HG03354 (cell line): ENCODE results near the gene ARHGAP15.

Source experiments
- ATAC-seq: cut with Tn5 transposase; IDR thresholded peaks from one replicate; pipeline ENCODE4 v1.9.1; 2021; ENCODE audit warnings: mild to moderate bottlenecking; ENCODE audit not compliant: unreplicated experiment, poor library complexity, severe bottlenecking

Gene ARHGAP15

DNA sequence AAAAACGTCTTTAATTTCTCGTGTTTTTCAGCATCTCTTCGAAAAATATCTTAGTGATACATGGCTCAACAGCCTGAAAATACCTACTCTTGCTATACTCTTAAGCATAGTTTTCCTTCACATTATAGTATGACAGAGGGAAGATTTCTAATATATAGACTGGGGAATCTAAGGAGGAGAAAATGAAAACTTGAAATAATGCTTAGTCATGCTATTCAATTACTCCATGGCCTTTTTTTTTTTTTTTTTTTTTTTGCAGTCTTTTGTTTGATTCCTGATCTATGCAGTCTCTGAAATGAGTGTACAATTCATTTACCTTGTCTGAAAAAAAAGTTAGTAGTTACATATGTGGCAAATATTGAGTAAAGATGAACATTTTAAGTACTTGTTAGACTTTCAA is 337.8 kb downstream of the ARHGAP15 start:
- no peak for ATAC-seq

DNA sequence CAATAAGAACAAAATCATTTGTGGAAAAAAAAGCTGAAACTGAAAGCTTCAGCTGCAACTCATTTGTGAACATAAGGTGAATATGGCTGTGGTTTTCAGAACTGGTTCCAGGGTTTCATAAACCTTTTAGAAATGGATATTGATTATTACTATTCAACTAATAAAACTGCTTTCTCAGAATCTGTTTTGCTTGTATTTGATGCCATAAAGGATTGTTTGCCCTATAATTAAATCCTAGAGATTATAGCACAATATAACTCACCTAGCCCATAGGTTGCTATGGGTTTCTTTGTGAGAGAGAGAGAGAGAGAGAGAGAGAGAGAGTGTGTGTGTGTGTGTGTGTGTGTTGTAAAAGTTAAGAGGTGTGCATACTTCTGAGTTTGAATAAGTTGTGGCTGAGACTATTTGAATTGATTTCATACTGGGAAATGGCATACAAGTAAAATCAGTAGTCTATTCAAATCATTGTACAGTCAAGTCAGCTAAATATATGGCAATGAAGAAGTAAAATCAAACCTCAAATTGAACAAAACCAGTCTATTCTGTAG is 339.2 kb downstream of the ARHGAP15 start:
- ATAC-seq, result peak; percentile 79

DNA sequence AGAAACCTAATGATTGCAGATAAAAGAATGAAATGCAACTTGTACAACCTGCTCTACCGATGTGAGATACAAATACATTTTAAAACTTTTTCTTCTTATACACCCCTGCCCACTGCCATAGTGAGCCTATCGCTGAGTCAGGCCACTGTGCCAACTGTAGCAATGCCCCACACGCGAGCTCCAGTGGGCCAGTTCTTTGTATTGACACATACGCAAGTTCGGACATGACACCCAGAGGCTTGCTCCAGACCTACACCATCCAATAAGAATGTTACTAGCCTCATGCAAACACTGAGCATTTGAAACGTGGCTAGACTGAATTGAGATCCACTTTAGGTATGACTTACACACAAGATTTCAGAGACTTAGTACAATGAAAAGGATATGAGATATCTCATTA is 340.1 kb downstream of the ARHGAP15 start:
- no peak for ATAC-seq

DNA sequence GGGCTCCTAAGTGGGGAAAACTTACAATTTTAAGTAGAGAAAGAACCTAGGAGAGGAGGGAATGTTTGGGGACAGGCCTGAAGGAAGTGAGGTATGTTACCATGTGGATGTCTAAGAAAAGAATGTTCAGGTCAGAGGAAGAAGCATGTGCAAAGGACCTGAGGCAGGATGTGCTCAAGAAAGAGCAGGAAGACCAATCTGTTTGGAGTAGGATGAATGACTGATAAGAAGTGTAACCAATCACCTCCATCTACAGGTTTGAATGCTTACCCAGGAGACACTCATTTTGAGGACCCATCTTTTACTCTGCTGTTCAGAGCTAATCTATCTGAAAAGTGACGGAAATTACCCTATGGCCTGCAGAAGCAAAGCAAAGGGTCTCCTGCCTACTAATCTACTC is 342.3 kb downstream of the ARHGAP15 start:
- no peak for ATAC-seq

GRCh38 chr2:143473216-143473615 is 344.0 kb downstream of the ARHGAP15 start:
- ATAC-seq, result no peak

- no peak for ATAC-seq
These were observed 344.6 kb downstream of the ARHGAP15 start for GRCh38 chr2:143473820-143474219.

DNA sequence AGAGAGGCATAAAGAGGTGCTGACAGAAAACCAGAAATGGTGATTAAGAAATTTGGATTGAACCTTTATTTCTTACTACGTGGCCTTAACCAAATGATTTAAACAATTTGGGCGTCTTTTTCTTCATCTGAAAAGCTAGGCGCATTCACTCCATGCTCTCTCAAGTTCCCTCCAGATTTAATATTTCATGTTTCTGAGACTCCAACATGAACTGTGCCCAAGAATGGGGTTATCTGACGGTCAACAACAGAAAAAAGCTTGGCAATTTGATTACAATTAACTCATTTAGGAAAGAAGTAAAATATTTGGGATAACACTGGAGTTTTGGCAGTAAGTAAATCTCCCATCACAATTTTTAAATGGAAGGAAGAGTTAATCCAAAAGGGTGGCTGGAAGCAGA is 345.4 kb downstream of the ARHGAP15 start:
- no peak for ATAC-seq

DNA sequence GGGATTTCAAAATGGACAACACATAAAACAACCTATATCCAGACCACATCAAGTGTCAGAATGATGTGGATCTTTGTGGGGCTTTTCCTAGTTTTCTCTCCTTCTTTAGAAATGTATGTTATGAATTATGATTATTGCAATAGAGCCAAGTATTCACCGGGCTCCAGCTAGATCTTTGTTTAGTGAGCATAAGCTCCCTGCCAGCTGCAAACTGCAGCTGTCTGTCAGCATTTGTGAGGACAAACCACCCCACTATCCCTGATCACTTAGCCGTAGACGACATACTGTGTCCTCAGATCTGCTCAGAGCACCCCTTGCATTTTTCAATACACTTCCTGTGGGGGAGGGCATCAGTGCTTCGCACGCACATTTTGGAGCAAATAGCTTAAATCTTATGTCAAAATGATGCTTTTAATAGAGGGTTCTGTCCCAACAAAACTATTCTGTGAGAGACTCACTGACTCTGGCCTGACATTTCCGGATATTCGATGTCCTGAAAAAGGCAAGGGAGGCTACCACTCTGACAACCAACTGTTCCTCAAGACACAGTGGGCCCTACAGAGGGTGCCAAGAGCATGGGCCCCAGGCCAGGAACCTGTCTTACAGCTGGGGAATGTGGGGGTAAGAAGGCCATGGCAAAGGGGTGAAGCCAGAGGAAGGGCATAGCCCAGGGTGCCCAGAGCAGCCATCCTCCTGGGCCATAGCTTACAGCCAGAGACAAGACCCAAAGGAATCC is 346.0 kb downstream of the ARHGAP15 start:
- no peak for ATAC-seq

DNA sequence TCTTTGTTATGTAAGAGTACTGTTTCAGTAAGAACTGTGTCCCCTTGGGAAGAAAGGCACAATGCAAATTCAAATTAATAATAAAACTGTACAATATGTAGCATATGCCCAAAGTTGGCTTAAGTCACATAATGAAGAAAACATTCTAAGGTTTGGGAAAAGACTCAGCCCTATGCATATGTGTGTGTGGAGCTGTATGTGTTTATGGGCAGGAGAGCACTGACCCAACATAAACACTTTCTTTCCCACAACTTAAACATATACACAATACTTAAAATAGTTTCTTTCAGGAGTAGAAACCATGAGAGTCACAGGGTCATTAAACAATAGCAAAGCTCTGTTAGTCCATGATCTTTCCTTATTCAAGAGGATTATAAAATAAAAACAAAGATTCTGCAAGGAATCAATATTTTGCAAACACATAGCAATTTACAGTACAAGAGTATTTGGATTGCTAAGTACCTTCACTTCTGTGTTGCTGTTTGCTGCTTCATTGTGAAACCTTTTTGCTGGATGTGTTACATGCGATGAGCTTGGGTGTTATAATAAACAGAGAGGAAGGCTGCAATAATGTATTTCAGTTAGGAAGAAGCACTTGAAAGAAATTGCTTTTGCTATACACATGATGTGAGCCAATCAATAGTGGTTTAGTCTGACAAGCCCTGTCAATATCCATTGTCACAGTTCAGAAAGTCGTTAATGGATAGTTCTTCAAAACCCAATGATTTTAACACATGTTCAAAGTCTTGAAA is 347.3 kb downstream of the ARHGAP15 start:
- no peak for ATAC-seq

DNA sequence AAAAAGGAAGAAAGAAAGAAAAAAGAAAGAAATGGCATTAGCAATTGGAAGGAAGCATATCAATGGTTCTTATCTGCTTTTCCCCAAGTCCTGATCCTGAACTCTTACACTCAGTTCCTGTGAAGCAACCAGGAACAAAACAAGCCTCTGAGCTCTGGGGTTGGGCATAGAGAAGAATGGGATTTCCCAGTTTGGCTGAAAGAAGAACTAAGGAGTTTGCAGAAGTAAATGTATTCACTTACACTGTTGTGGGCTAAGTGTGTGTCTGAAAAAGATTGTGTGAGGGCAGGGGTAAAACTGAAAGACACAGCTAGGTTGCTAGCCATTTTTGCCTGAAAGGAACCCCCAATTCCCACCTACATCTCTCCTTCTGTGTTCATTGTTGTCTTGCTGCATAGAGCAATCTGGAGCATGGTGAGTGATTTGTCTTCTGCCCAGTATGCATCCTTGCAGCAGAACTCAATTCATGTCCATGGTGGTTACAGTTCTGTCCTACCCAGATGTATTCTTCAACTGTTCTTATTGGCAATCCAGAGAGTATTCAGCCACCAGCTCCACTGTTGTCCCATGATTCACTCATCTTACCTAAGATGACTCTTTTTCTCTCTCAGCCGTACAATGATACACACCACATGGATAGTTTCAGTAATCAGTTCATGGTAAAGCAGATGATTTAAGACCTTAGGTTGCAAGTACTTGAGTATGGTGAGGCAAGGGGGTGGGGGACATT is 348.7 kb downstream of the ARHGAP15 start:
- ATAC-seq, result no peak

DNA sequence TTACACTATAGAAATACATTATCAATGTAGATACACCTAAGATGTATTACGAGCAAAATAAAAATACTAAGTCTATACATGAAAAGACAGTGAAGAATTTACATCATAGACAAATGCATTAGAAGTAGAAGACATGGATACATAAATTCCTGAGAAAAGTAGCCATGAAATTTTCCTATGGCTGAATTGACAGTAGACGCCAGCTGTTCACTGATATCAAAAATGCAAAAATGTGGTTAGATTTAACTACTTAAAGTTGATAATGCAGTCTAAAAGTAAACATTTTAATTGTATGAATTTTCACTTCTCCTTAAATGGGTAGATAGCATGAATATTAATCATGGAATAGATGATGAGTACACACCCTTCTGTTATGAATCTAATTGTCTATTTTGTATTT is 350.9 kb downstream of the ARHGAP15 start:
- ATAC-seq, result no peak

GRCh38 chr2:143480601-143481236 is 351.5 kb downstream of the ARHGAP15 start:
- no peak for ATAC-seq

- no peak for ATAC-seq
These were observed 352.0 kb downstream of the ARHGAP15 start for GRCh38 chr2:143481237-143481623.

DNA sequence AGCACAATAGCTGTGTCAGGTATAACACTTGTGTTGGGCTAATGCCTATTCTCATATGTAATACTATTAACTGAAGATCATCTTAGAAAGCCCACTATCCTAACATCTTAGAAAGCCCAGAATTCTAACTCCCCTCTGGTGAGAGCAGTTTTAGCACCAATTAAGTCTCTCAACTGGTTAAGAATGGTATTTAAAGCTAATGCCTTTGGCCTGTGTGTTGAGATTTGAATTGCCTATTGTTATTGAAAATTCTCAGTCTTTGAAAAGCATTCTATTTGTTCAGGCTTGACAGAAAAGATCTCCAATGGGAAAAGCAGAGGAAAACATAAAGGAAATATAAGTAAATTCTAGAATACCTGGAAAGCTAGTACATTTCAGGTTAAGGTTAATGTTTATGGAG is 352.5 kb downstream of the ARHGAP15 start:
- no peak for ATAC-seq

GRCh38 chr2:143482316-143482715 is 353.1 kb downstream of the ARHGAP15 start:
- ATAC-seq, result no peak

DNA sequence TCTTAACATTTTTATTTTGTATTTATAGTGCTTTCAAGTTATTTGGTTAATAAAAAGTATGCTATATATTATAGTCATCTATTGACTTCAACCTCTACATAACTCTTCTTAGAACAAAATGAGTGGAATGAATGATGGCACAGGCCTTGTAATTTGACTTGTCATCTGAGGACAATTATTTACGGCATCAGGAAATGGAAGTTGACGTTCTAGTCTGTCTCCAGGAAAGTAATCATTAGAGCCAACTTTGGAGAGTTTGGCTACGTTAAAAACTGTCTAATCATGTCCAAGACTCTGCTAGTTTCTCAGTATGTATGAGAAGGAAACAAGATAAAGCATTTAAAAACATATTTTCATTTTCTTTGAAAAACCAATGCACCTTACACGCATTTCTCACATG is 353.6 kb downstream of the ARHGAP15 start:
- ATAC-seq, result no peak

GRCh38 chr2:143486976-143487375 is 357.8 kb downstream of the ARHGAP15 start:
- ATAC-seq, result no peak

GRCh38 chr2:143489145-143489544 is 359.9 kb downstream of the ARHGAP15 start:
- ATAC-seq, result no peak

GRCh38 chr2:143491131-143491530 is 361.9 kb downstream of the ARHGAP15 start:
- no peak for ATAC-seq

DNA sequence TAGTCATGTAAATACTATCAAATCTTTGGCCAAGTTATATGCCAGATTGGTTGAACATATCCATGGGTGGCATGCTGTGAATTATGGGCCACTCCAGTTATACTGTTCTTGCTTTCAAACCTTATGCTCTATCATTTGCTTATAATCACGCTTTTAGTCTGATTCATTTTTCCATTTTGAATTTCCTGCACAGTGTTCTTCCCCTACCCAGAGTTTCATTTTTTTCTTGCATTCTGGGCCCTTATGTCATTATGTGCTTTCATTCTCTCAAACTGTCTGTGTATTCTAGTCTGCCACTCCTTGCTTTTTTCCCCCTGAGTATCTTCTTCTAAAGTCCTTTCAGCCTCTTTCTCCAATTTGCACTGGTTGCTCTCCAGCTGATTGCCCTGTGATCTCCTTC is 364.1 kb downstream of the ARHGAP15 start:
- ATAC-seq, result no peak
